ENCODE data around the gene MAML3.

MAML3 gene

GRCh38 chr4:139854668-139855403, 299.1 kb downstream of the MAML3 start:
- DNase-seq: peak; percentile 36

GRCh38 chr4:139853309-139853708, 300.7 kb downstream of the MAML3 start:
- peak; percentile 86 for DNase-seq

- DNase-seq: no peak
These were observed 301.2 kb downstream of the MAML3 start for GRCh38 chr4:139852612-139853269.

- DNase-seq: peak; percentile 46
These were observed 302.3 kb downstream of the MAML3 start for GRCh38 chr4:139851639-139852038.

- DNase-seq: peak; percentile 27
These were observed 302.9 kb downstream of the MAML3 start for GRCh38 chr4:139851133-139851532.

- DNase-seq: peak; percentile 85
These were observed 304.8 kb downstream of the MAML3 start for GRCh38 chr4:139849219-139849618.

GRCh38 chr4:139848028-139848427, 306.0 kb downstream of the MAML3 start:
- DNase-seq: peak; percentile 33

GRCh38 chr4:139847602-139848001, 306.4 kb downstream of the MAML3 start:
- DNase-seq: peak; percentile 26

GRCh38 chr4:139846766-139847165, 307.2 kb downstream of the MAML3 start:
- DNase-seq: no peak

GRCh38 chr4:139845453-139846093, 308.4 kb downstream of the MAML3 start:
- DNase-seq: no peak

GRCh38 chr4:139844459-139845036, 309.4 kb downstream of the MAML3 start:
- peak; percentile 77 for DNase-seq

GRCh38 chr4:139844057-139844456, 309.9 kb downstream of the MAML3 start:
- DNase-seq: peak; percentile 55

GRCh38 chr4:139843641-139844040, 310.3 kb downstream of the MAML3 start:
- no peak for DNase-seq

GRCh38 chr4:139841464-139842195, 312.4 kb downstream of the MAML3 start:
- peak; percentile 94 for DNase-seq

GRCh38 chr4:139840773-139841172, 313.2 kb downstream of the MAML3 start:
- no peak for DNase-seq

GRCh38 chr4:139839403-139840031, 314.5 kb downstream of the MAML3 start:
- DNase-seq: no peak

GRCh38 chr4:139838811-139839210, 315.2 kb downstream of the MAML3 start:
- DNase-seq: peak; percentile 22

- peak; percentile 26 for DNase-seq
These were observed 319.0 kb downstream of the MAML3 start for GRCh38 chr4:139834981-139835391.

- DNase-seq: peak; percentile 72
These were observed 319.7 kb downstream of the MAML3 start for GRCh38 chr4:139834226-139834662.

- DNase-seq: peak; percentile 96
These were observed 320.7 kb downstream of the MAML3 start for GRCh38 chr4:139833151-139833910.

- no peak for DNase-seq
These were observed 324.9 kb downstream of the MAML3 start for GRCh38 chr4:139828966-139829664.

Data from NCI-H69 (cell line).